GM23338 (cell line): ENCODE data around the gene ESPL1. TPM values are rescaled to one million over a fixed set of nuclear protein-coding genes. Genes with fewer than 3 reads are reported as not detected.

ENCODE experiments used
- ATAC-seq: fragments of 200-7000 bp; cut with Tn5 transposase; 3 replicates; pipeline ENCODE4 v1.9.1; 2020
- DNase-seq: peaks from one replicate; pipeline ENCODE4 v3.0.0-alpha.2; 2015; ENCODE audit warnings: low spot score
- H2AFZ ChIP-seq: fragments of 200-600 bp; sonication (generic); 2 replicates; pipeline ENCODE4 v1.8.0; 2016; ENCODE audit warnings: antibody characterized with exemption, mild to moderate bottlenecking, moderate library complexity
- H3F3A ChIP-seq: fragments of 200-600 bp; sonication (generic); replicated peaks from 2 replicates; pipeline ENCODE4 v1.8.0; 2017; ENCODE audit warnings: antibody characterized with exemption, mixed run types, low read depth
- H3K27ac ChIP-seq: fragments of 200-600 bp; sonication (generic); 2 replicates; pipeline ENCODE4 v1.6.1; 2016; ENCODE audit warnings: low read depth
- H3K27me3 ChIP-seq: fragments of 200-600 bp; sonication (generic); 2 replicates; pipeline ENCODE4 v1.8.0; 2016; ENCODE audit warnings: mild to moderate bottlenecking, mixed run types, moderate library complexity; ENCODE audit not compliant: insufficient read depth
- H3K36me3 ChIP-seq: fragments of 200-600 bp; sonication (generic); 2 replicates; pipeline ENCODE4 v1.8.0; 2016; ENCODE audit warnings: mild to moderate bottlenecking; ENCODE audit not compliant: insufficient read depth
- H3K4me1 ChIP-seq: fragments of 200-600 bp; sonication (generic); 2 replicates; pipeline ENCODE4 v1.8.0; 2016; ENCODE audit warnings: mild to moderate bottlenecking, moderate library complexity; ENCODE audit not compliant: insufficient read depth
- H3K4me2 ChIP-seq: fragments of 200-600 bp; sonication (generic); 2 replicates; pipeline ENCODE4 v1.7.1; 2017; ENCODE audit warnings: mixed run types
- H3K4me3 ChIP-seq: fragments of 200-600 bp; sonication (generic); 2 replicates; pipeline ENCODE4 v1.6.1; 2016; ENCODE audit warnings: mixed run types
- H3K79me2 ChIP-seq: fragments of 200-600 bp; sonication (generic); replicated peaks from 2 replicates; pipeline ENCODE4 v1.8.0; 2017; ENCODE audit warnings: mild to moderate bottlenecking; ENCODE audit not compliant: insufficient read depth
- H3K9me2 ChIP-seq: fragments of 200-600 bp; sonication (generic); 2 replicates; pipeline ENCODE4 v1.8.0; 2017; ENCODE audit not compliant: insufficient read depth
- H4K20me1 ChIP-seq: fragments of 200-600 bp; sonication (generic); replicated peaks from 2 replicates; pipeline ENCODE4 v1.8.0; 2017; ENCODE audit warnings: mild to moderate bottlenecking; ENCODE audit not compliant: insufficient read depth
- H3K27ac Mint-ChIP-seq: 2 replicates; pipeline ENCODE4 v1.8.0; 2020; ENCODE audit warnings: inconsistent platforms, mild to moderate bottlenecking, moderate library complexity, mixed read lengths
- H3K27me3 Mint-ChIP-seq: 3 replicates; pipeline ENCODE4 v1.8.0; 2022; ENCODE audit warnings: low read depth, mild to moderate bottlenecking, moderate library complexity, mixed read lengths, inconsistent platforms; ENCODE audit not compliant: insufficient read depth, poor library complexity
- H3K36me3 Mint-ChIP-seq: 3 replicates; pipeline ENCODE4 v1.8.0; 2021; ENCODE audit warnings: low read depth, mild to moderate bottlenecking, inconsistent platforms, moderate library complexity, mixed read lengths
- H3K4me1 Mint-ChIP-seq: 3 replicates; pipeline ENCODE4 v1.8.0; 2020; ENCODE audit warnings: mild to moderate bottlenecking, inconsistent platforms, mixed read lengths
- H3K4me3 Mint-ChIP-seq: 3 replicates; pipeline ENCODE4 v1.8.0; 2021; ENCODE audit warnings: moderate library complexity, mild to moderate bottlenecking, inconsistent platforms, mixed read lengths
- H3K9me3 Mint-ChIP-seq: 3 replicates; pipeline ENCODE4 v1.8.0; 2020; ENCODE audit warnings: moderate library complexity, mild to moderate bottlenecking, inconsistent platforms, mixed read lengths
- CREB1 ChIP-seq: fragments of 250-450 bp; sonication (Bioruptor Pico); IDR thresholded peaks from 2 replicates; pipeline ENCODE4 v1.5.0; 2020; ENCODE audit warnings: low read depth, mild to moderate bottlenecking, moderate library complexity
- CTCF ChIP-seq, 2 experiments: fragments of 200-600 bp in 1 of 2; sonication (generic) in 1 of 2; conservative IDR thresholded peaks; 2 replicates each; pipeline versions ENCODE4 v1.5.1 to v1.6.1; 2016 to 2017; ENCODE audit warnings: antibody characterized with exemption in 2 of 2, low read depth in 2 of 2, mild to moderate bottlenecking in 2 of 2, moderate library complexity in 1 of 2
- ETS1 ChIP-seq: IDR thresholded peaks from 2 replicates; pipeline ENCODE4 v1.6.1; 2016; ENCODE audit warnings: antibody characterized with exemption
- EZH2 ChIP-seq: fragments of 200-600 bp; sonication (generic); IDR thresholded peaks from one replicate; pipeline ENCODE4 v1.8.0; 2017; ENCODE audit warnings: antibody characterized with exemption, mild to moderate bottlenecking, low read depth; ENCODE audit not compliant: unreplicated experiment
- EZH2phosphoT487 ChIP-seq: fragments of 200-600 bp; sonication (generic); IDR thresholded peaks from one replicate; pipeline ENCODE4 v1.8.1; 2018; ENCODE audit warnings: antibody characterized with exemption; ENCODE audit not compliant: unreplicated experiment
- JUNB ChIP-seq: IDR thresholded peaks from one replicate; pipeline ENCODE4 v1.6.1; 2016; ENCODE audit warnings: antibody characterized with exemption; ENCODE audit not compliant: unreplicated experiment
- NANOG ChIP-seq: IDR thresholded peaks from 2 replicates; pipeline ENCODE4 v1.6.1; 2016; ENCODE audit warnings: antibody characterized with exemption, borderline replicate concordance
- POLR2AphosphoS5 ChIP-seq: IDR thresholded peaks from 2 replicates; pipeline ENCODE4 v1.6.1; 2016; ENCODE audit warnings: antibody characterized with exemption, low read depth
- REST ChIP-seq: IDR thresholded peaks from one replicate; pipeline ENCODE4 v1.6.1; 2018; ENCODE audit warnings: antibody characterized with exemption; ENCODE audit not compliant: unreplicated experiment
- STAT1 ChIP-seq: IDR thresholded peaks from one replicate; pipeline ENCODE4 v1.6.1; 2016; ENCODE audit warnings: antibody characterized with exemption; ENCODE audit not compliant: unreplicated experiment
- ZNF114 ChIP-seq: fragments of 250-450 bp; sonication (Bioruptor Pico); IDR thresholded peaks from 2 replicates; pipeline ENCODE4 v1.5.0; 2020; ENCODE audit warnings: mild to moderate bottlenecking, moderate library complexity
- ZNF331 ChIP-seq: fragments of 250-450 bp; sonication (Bioruptor Pico); IDR thresholded peaks from 2 replicates; pipeline ENCODE4 v1.5.0; 2020; ENCODE audit warnings: low read depth, mild to moderate bottlenecking, moderate library complexity
- ZNF462 ChIP-seq: fragments of 250-450 bp; sonication (Bioruptor Pico); IDR thresholded peaks from 2 replicates; pipeline ENCODE4 v1.5.0; 2020; ENCODE audit warnings: mild to moderate bottlenecking, moderate library complexity
- polyA plus RNA-seq: library from polyadenylated mRNA; unstranded; fragments of >200 nt; fragmentation: Nextera tagmentation; extraction: Ambion mirVana; gene quantifications from 2 replicates; pipeline ENCODE4 v1.2.1, GENCODE V29; 2016
- total RNA-seq: library from RNA; depleted of rRNA; stranded (reverse); fragments of >200 nt; shearing (Covaris generic); gene quantifications from 2 replicates; pipeline ENCODE4 v1.2.3, GENCODE V29; 2014

ESPL1 gene
- total and polyA plus RNA-seq, 2 experiments from 2014 or later = 13.2 to 56.5 TPM

GRCh38 chr12:53259891-53260290 is 8.2 kb upstream of the ESPL1 start:
- H3K4me3 ChIP-seq = no peak overlapping the region
- DNase-seq (no peak), ATAC-seq (no peak)
- H3K36me3 ChIP-seq = no peaks in the 10 kb centered on the region
- H2AFZ ChIP-seq = no peak overlapping the region
- H3F3A ChIP-seq = 0 out of 2 replicates have a peak, but pooled peaks cover 4% of the 10 kb centered on the region
- no peaks in the 10 kb centered on the region for H3K9me3 Mint-ChIP-seq
- no peak overlapping the region for H3K27ac Mint-ChIP-seq
- H3K4me1 ChIP-seq = no peaks in the 10 kb centered on the region
- peaks cover 7% of the 10 kb centered on the region for H3K27me3 Mint-ChIP-seq
- no peak overlapping the region for H3K4me2 ChIP-seq
- no peaks in the 10 kb centered on the region for H3K36me3 Mint-ChIP-seq
- no peaks in the 10 kb centered on the region for H3K27me3 ChIP-seq
- no peaks in the 10 kb centered on the region for H3K9me2 ChIP-seq
- no peak for TF ChIP-seq NANOG
- TF ChIP-seq JUNB = no peak
- TF ChIP-seq ZNF114 (CRISPR knock-in tag) = no peak
- no peak for TF ChIP-seq ZNF462 (CRISPR knock-in tag)
- no peak for TF ChIP-seq EZH2phosphoT487
- no peak for TF ChIP-seq CTCF (conservative IDR thresholded peaks at IDR 0.05; ENCODE audit: low read depth in 2 of 2)
- no peak for TF ChIP-seq ZNF331 (CRISPR knock-in tag)
- no peak for TF ChIP-seq CREB1
- no peak for TF ChIP-seq ETS1
- no peak for TF ChIP-seq POLR2AphosphoS5
- no peak for TF ChIP-seq EZH2
- no peak for TF ChIP-seq STAT1
- no peak for TF ChIP-seq REST
- H3K27ac ChIP-seq = no peak overlapping the region
- no peaks in the 10 kb centered on the region for H4K20me1 ChIP-seq
- no peaks in the 10 kb centered on the region for H3K4me1 Mint-ChIP-seq
- H3K4me3 Mint-ChIP-seq = no peak overlapping the region
- no peaks in the 10 kb centered on the region for H3K79me2 ChIP-seq
